NCI-H526 (cell line): ENCODE measurements around the gene ZNF136.

ENCODE experiments used
- DNase-seq, 2 experiments: peaks; one replicate each; lab custom pipeline; 2025; lab: John Stamatoyannopoulos, UW

The ZNF136 gene

DNA sequence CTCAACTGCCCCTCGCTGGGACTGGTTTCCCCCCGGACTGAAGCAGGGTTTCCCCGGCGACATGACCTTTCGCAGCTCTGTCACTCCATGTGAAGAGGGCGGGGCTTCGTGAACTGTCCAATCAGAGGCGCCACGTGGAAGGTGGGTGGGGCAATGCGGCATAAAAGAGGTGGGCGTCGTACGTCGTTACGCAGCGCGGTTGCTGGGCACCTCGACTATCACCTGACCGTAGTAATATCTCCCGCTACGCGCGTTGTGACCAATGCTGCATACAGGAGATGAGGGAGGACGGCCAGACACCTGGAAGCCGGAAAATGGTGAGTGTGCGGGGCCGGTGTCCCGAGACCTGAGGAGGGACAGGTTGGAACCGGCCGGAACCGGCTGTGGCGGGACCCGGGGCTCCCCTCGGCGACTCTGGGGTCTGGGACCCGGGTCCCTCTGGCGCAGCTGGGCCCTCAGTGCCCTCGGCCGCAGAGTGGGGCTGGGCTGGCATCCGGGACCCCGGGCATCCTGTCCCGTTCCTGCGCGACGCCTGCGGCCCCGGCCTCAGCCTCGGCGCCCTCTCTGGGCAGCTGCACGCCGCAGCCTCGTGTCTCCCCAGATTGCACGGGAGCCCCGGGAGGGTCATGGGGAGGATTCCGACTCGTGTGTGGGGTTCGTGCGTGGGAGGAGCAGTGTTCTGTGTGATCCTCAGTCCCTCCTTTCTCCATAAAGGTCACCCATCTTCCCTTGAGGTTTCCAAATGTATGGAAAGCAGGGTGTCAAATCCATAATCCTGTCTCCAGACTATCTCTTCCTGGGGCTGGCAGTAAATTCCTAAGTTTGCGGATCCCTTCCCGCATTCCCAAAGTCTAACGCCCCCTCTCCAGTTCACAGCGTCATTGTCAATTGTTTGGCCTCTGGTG is 32.2 kb downstream of the ZNF136 start:
- DNase-seq, result no peak

DNA sequence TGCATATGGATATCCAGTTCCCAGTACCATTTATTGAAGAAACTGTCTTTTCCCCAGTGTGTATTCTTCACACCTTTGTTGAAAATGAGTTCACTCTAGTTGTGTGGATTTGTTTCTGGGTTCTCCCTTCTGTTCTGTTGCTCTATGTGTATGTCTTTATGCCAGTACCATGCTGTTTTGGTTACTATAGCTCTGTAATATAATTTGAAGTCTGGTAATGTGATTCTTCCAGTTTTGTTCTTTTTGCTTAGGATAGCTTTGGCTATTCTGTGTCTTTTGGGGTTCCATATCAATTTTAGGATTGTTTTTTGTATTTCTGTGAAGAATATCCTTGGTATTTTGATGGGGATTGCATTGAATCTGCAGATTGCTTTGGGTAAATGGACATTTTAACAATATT is 35.2 kb downstream of the ZNF136 start:
- no peak for DNase-seq

- DNase-seq, result no peak
Measured at GRCh38 chr19:12199757-12200419, 37.0 kb downstream of the ZNF136 start.

DNA sequence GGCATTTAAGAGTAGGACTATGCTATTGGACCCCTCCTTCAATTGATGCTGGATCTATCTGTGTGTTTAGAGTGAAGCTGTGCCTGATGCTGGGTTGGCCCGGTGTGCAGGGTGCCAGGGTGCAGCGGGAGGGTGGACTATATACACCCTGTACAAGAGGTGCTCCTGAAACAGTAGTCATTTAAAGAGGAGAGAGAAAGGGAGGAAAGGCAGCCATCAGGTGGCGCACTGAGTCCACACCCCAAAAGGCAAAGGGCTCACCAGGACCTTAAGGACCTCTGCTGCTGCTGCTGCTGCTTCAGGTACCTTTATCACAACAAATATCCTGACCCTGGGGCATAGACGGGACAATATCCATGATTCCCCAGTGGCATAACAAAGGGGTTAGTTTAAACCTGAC is 39.4 kb downstream of the ZNF136 start:
- DNase-seq, result peak in 1 of 2 experiments; percentile 27

- DNase-seq, result no peak
Measured at GRCh38 chr19:12205296-12205695, 42.4 kb downstream of the ZNF136 start.

GRCh38 chr19:12208221-12208620 is 45.3 kb downstream of the ZNF136 start:
- DNase-seq, result no peak

DNA sequence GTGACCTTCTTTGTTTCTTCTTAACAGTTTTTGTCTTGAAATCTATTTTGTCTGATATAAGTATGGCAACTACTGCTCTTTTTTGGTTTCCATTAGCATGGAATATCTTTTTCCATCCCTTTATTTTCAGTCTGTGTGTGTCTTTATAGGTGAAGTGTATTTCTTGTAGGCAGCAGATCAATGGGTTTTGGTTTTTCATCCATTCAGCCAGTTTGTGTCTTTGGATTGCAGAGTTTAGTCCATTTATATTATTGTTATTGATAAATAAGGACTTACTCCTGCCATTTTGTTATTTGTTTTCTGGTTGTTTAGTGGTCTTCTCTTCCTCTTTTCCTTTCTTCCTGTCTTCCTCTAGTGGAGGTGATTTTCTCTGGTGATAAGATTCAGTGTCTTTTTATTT is 54.4 kb downstream of the ZNF136 start:
- DNase-seq, result no peak

- DNase-seq, result no peak
Measured at GRCh38 chr19:12222980-12223630, 60.2 kb downstream of the ZNF136 start.

DNA sequence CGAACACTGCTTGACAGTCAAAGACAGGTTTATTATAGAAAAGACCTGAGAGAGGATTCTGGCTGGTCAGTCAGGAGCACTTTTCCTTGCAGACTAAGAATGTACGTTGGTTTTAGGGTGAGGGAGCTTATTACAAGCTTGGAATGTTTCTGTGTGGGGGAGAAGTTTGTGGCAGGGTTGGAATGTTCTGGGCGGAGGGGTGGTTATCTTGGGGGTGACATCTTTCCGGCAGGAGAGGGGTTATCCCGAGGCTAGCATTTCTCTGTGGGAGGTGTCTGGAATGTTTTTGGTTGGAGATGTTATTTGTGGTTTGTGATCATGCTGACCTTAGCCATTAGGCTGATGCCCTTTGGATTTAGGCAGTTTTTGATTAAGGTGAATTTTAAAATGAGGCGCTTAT is 61.8 kb downstream of the ZNF136 start:
- DNase-seq, result no peak

- no peak for DNase-seq
Measured at GRCh38 chr19:12229990-12230389, 67.1 kb downstream of the ZNF136 start.

DNA sequence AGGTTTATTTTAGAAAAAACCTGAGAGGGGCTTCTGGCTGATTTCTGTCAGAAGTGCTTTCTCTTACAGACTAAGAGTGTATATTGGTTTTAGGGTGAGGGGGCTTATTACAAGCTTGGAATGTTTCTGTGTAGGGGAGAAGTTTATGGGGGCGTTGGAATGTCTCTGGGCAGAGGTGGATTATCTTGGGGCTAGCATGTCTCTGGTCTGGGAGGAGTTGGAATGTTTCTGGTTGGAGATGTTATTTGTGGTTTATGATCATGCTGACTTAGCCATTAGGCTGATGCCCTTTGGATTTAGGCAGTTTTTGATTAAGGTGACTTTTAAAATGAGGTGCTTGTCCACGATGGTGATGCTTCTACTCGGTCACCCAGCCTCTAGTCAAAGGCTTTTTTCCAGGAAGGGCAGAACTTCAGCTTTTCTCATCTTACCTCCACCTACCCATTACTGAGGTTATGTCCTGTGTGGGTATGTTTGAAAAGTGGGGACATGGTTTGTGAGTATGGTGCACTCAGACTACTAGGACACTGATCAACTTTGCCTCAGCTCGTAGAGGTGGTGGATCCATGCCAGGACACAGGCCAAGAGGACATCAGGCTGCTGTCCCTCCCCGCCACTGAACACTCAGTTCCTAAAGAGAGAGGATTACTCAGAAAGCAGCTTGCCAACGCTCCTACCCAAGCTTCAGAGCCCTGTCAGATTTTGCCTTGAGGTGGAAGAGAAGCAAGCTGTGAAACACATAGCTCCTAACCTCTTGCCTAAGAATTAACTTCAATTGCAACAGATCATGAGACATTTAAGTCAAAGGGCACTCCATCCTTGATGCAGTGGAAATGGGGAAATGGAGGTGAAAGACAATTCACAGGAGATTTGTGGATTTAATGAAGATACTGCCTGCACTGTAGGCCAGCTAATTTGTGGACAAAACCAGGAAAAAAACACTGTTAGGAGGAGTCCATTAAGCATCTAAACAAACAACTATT is 68.1 kb downstream of the ZNF136 start:
- DNase-seq, result no peak

DNA sequence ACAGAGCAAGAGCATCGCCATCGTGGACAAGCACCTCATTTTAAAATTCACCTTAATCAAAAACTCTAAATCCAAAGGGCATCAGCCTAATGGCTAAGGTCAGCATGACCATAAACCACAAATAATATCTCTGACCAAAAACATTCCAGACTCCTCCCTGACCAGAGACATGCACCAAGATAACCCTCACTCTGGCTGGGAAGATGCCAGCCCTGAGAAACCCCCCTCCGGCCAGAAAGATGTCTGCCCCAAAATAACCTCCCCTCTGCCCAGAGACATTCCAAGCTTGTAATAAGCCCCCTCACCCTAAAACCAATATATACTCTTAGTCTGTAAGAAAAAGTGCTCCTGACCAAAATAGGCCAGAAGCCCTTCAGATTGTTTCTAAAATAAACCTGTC is 70.1 kb downstream of the ZNF136 start:
- DNase-seq, result no peak

GRCh38 chr19:12237143-12237839 is 74.4 kb downstream of the ZNF136 start:
- DNase-seq, result no peak
